ENCODE measurements around the gene UBA52. TPM values are rescaled to one million over a fixed set of nuclear protein-coding genes. Genes with fewer than 3 reads are reported as not detected.
"Not testable (repeated sequence)": the region's sequence is repeated elsewhere in the genome, so short reads cannot be mapped to it uniquely, and the experiment has no call there.

UBA52 gene
- total and polyA plus RNA-seq, 2 of the 13 experiments (the other 11 are each of a cell fraction or from before 2014, with no cell fraction given): 959 to 1,782 TPM

DNA sequence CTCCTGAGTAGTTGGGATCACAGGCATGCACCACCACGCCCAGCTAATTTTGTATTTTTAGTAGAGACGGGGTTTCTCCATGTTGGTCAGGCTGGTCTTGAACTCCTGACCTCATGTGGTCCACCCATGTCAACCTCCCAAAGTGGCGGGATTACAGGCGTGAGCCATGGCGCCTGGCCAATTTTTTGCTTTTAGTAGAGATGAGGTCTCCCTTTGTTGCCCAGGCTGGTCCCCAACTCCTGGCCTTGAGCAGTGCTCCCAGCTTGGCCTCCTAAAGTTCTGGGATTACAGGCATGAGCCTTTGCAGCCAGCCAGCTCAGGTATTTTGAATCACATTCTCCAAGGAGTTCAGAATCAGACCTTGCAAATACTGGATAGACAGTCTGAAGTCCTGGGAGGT is 21.1 kb downstream of the UBA52 start:
- in situ Hi-C loops (cut with HindIII; ENCODE audit: extremely low pct_ligation_motif_present, low pct_unique_long_range_greater_than_20kb): loop anchor here (5.0 kb wide), 1 partner anchor 85 kb away; no protein-coding TSS in a partner anchor
- H4K20me1 ChIP-seq (ENCODE audit: insufficient read depth, low read length); ATAC-seq; H3K9ac ChIP-seq (ENCODE audit: insufficient read depth, low read depth, low read length); H3K27ac ChIP-seq (ENCODE audit: extremely low read length, insufficient read depth, low read length); CTCF ChIA-PET (ENCODE audit: low intra/inter-chr PET ratio, low total read pairs); H2AFZ ChIP-seq (ENCODE audit: low read length); intact Hi-C loops (cut with micrococcal nuclease; ENCODE audit: unreplicated experiment); FAIRE-seq; DNase-seq (ENCODE audit: low spot score); H3K79me2 ChIP-seq (ENCODE audit: insufficient read depth, low read length); BruUV-seq (replicated peaks); H3K4me2 ChIP-seq (ENCODE audit: low read depth, low read length); POLR2A ChIA-PET; H3K9me3 ChIP-seq (ENCODE audit: low read length); H3K27me3 ChIP-seq (ENCODE audit: control insufficient read depth in 1 of 2, insufficient read depth in 2 of 2, low read length in 2 of 2); H3K4me3 ChIP-seq (replicated peaks in 1 of 3; ENCODE audit: insufficient read depth in 1 of 3, low read depth in 2 of 3, low read length in 3 of 3): not testable (repeated sequence)
- Histone ChIP-seq H3K4me1 (ENCODE audit: insufficient read depth, low read length) (peaks cover 16% of the 10 kb centered on the region), H3K36me3 (replicated peaks in 1 of 2; ENCODE audit: control insufficient read depth in 1 of 2, insufficient read depth in 2 of 2, low read length in 2 of 2) (peaks cover 4 to 28% of the 10 kb centered on the region in 2 experiments; a peak in 4 of 5 replicates)
- WGBS (ENCODE audit: low lambda C conversion rate): 97% methylated on average over 5 of the region's 5 CpGs
- peak; percentile 90 for TF ChIP-seq ZNF263 (CRISPR knock-in tag; IDR thresholded peaks at IDR 0.05)
- TF ChIP-seq, protein P1, sequence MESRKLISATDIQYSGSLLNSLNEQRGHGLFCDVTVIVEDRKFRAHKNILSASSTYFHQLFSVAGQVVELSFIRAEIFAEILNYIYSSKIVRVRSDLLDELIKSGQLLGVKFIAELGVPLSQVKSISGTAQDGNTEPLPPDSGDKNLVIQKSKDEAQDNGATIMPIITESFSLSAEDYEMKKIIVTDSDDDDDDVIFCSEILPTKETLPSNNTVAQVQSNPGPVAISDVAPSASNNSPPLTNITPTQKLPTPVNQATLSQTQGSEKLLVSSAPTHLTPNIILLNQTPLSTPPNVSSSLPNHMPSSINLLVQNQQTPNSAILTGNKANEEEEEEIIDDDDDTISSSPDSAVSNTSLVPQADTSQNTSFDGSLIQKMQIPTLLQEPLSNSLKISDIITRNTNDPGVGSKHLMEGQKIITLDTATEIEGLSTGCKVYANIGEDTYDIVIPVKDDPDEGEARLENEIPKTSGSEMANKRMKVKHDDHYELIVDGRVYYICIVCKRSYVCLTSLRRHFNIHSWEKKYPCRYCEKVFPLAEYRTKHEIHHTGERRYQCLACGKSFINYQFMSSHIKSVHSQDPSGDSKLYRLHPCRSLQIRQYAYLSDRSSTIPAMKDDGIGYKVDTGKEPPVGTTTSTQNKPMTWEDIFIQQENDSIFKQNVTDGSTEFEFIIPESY (CRISPR knock-in tag; IDR thresholded peaks at IDR 0.05): peak; percentile 92

DNA sequence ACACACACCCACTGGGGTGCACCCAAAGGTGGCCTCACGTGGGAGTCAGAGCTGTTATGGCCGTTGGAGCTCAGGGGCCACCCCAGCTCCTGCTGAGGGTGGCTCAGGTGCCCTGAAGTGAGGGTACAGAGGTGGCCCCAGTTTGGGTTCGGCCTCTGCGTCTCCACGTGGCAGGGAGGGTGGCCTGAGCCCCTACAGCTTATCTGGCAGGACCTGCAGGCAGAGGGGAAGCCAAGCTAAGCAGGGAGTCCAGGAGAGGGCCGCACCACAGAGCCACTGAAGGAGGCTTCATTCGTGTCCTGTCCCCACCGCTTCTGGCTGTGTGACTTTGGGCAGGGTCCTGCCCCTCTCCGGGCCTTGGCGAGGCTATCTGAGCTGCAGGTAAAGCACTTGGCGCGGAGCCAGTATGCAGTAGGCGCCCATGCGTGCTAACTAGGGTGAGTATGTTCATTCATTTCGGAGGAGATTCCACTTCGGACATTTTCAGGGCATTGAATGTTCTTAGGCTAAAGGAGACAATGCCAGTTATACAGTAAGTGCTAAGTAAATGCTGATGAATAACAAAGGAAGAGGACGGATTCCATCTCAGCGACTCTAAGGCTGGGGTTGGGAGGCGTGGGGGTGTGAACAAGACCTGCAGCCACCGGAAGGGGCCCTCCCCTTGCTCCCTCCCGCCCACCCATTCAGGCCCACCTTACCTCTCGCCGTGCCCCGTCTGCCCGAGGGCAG is 21.9 kb downstream of the UBA52 start:
- 93% methylated on average over 16 of the region's 25 CpGs for WGBS (ENCODE audit: low lambda C conversion rate)
- TF ChIP-seq AGO2 (optimal IDR thresholded peaks at IDR 0.05; ENCODE audit: low read depth, low read length): peak; percentile 92
- TF ChIP-seq POLR2AphosphoS5 (IDR thresholded peaks at IDR 0.05; ENCODE audit: low read depth, low read length): peak; percentile 12; the same call in 1 of the 2 replicates
- no peak for TF ChIP-seq PPARG (CRISPR knock-in tag; conservative IDR thresholded peaks at IDR 0.05)
- peak; percentile 44 for TF ChIP-seq AGO1 (IDR thresholded peaks at IDR 0.05; ENCODE audit: low read depth, low read length, poor library complexity, severe bottlenecking)
- TSS peak; percentile 22 for BruUV-seq (replicated peaks)
- ChIA-PET CTCF (ENCODE audit: low intra/inter-chr PET ratio, low total read pairs) (no interaction called here), POLR2A (no interaction called here)
- no peak for FAIRE-seq
- H3K9me3 ChIP-seq (ENCODE audit: low read length): no peaks in the 10 kb centered on the region
- no peaks in the 10 kb centered on the region for H3K27me3 ChIP-seq (ENCODE audit: control insufficient read depth in 1 of 2, insufficient read depth in 2 of 2, low read length in 2 of 2)
- intact Hi-C loops (cut with micrococcal nuclease; ENCODE audit: unreplicated experiment) (no loop called here), in situ Hi-C loops (cut with HindIII; ENCODE audit: extremely low pct_ligation_motif_present, low pct_unique_long_range_greater_than_20kb) (loop anchor here (5.0 kb wide), 1 partner anchor 84 kb away; no protein-coding TSS in a partner anchor)
- peaks cover 16% of the 10 kb centered on the region for H3K4me1 ChIP-seq (ENCODE audit: insufficient read depth, low read length)
- no peak overlapping the region for H2AFZ ChIP-seq (ENCODE audit: low read length)
- H3K4me3 ChIP-seq (replicated peaks in 1 of 3; ENCODE audit: insufficient read depth in 1 of 3, low read depth in 2 of 3, low read length in 3 of 3): no peak overlapping the region
- no peak overlapping the region for H3K9ac ChIP-seq (ENCODE audit: insufficient read depth, low read depth, low read length)
- no peak for ATAC-seq
- 0 out of 2 replicates have a peak, but pooled peaks cover 2% of the 10 kb centered on the region for H4K20me1 ChIP-seq (ENCODE audit: insufficient read depth, low read length)
- H3K79me2 ChIP-seq (ENCODE audit: insufficient read depth, low read length): no peaks in the 10 kb centered on the region
- no peak overlapping the region for H3K4me2 ChIP-seq (ENCODE audit: low read depth, low read length)
- H3K36me3 ChIP-seq (replicated peaks in 1 of 2; ENCODE audit: control insufficient read depth in 1 of 2, insufficient read depth in 2 of 2, low read length in 2 of 2): peaks cover 8 to 32% of the 10 kb centered on the region in 2 experiments; a peak in 4 of 5 replicates
- no peak overlapping the region for H3K27ac ChIP-seq (ENCODE audit: extremely low read length, insufficient read depth, low read length)
- DNase-seq (ENCODE audit: low spot score): no peak
